GF-D8 (cell line): Measurements from ENCODE around the gene COA1.
"Not testable (repeated sequence)": the region's sequence is repeated elsewhere in the genome, so short reads cannot be mapped to it uniquely, and the experiment has no call there.

Experiments used
- DNase-seq: peaks from one replicate; lab custom pipeline; 2025; lab: John Stamatoyannopoulos, UW

Gene COA1

GRCh38 chr7:43758029-43758821 lies 28.9 kb upstream of the COA1 start, which contains the start of gene BLVRA:
Gene BLVRA (plus strand): TSS chr7:43758680. CDS start chr7:43771159, 12,479 bp downstream.
- no peak for DNase-seq

DNA sequence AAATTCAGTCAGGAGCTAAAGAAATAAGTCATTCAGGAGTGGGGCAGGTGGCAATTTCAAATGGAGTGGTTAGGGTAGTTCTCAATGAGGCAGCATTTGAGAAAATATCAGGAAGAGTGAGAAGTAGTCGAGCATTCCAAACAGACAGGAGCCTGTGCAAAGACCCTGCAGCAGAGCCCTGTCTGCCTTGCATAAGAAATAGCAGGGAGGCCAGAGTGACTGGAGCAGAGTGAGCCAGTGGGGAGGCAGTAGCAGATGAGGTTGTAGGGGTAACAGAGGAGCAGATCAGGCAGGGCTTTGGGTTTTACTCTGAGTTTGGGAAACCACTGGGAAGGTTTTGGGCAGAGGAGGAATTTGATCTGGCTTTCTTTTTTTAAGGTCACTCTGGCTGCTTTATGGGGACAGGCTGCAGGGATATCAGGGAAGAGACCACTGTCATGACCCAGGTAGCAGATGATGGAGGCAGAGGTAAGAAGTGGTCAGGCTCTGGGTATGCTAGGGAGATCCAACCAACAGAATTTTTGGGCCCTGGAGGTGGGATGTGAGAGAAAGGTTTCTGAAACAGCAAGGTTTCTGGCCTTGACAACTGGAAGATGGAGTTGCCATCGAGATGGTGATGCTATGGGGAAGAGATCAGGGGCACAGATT lies 27.9 kb upstream of the COA1 start:
- no peak for DNase-seq

- no peak for DNase-seq
These were observed 27.2 kb upstream of the COA1 start for GRCh38 chr7:43756368-43757072.

DNA sequence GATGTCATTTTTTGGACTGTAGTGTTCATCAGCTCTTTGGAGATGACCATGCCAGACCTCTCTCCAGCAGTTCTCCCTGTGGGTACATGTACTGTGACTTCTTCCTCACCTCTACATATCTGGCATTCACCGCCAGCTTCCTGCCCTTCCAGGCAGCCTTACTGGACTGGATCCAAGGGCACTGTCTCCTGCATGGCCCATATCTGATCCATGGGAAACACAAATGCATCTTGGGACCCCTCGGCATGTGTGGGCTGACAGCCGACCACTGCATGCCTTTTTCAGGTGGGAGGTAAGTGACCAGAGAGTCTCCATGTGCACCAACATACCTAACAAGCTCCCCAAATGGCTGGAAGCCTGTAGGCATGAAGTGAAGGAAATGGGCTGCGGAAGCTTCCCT lies 25.3 kb upstream of the COA1 start:
- no peak for DNase-seq

DNA sequence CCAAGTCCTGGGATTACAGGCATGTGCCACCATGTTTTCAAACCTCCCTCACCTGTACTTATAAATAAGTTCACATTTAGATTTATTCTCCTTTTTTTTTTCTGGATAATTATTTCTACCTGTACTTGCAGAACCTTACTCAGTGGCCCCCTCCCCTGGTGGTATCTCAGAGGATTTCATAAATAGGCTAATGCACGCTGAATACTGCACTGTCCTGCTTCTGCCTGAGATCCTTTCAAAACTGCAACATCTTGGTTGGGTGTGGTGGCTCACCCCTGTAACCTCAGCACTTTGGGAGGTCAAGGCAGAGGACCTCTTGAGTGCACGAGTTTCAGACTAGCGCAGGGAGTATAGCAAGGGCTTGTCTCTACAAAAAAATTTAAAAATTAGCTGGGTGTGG lies 24.5 kb upstream of the COA1 start:
- no peak for DNase-seq

DNA sequence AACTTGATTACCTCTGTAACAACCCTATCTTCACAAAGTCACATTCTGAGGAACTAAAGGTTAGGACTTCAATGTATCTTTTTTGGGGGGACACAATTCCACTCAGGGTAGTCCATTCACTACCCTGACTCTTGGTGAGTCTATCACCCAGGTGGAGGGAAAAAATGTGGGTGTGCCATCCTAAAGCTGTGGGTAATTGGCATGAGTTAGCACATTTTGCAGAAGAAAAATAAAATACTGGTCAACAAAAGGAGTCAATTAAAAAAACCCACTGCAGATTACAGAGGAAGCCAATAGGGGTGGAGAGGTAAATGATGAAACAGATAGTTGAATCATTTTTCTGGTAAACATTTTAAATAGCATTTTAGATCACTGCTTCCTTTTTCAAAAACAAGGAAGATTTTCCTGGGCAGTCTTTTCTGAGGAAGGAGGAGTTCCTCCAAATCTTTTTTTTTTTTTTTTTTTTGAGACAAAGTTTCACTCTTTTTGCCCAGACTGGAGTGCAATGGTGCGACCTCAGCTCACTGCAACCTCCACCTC lies 24.0 kb upstream of the COA1 start:
- DNase-seq = no peak

- no peak for DNase-seq
These were observed 23.1 kb upstream of the COA1 start for GRCh38 chr7:43752411-43752810.

- no peak for DNase-seq
These were observed 20.9 kb upstream of the COA1 start for GRCh38 chr7:43750016-43750887.

- no peak for DNase-seq
These were observed 20.1 kb upstream of the COA1 start for GRCh38 chr7:43749383-43749940.

DNA sequence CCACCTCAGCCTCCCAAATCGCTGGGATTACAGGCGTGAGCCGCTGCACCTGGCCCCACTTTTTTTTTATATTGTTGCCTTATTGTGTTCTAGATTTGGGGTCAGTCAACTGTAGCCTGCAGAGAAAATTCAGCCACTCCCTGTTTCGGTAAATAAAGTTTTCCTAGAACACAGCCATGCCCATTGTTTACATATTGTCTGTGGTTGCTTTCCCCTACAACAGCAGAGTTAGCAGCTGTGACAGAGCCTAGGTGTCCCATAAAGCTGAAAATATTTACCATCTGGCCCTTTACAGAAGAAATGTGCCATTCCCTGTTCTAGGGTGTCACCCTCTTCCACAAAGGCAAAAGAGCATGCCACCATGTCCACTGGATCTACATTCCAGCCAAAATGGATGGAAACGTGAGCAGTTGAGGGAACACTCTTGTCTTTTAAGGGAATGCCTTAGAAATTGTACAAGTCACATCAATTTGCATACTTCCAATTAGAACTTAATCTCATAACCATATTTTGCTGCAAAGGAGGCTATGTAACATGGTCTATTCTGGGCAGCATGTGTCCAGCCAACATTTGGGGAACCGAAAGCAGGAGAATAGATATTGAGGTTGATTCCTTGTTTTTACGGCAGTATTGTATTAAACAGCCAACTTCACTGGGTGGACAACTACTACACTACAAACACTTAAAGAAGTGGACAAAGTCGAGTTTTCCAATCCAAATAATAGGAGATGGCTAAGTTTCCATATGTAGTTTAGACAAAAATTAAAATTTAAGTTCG lies 18.2 kb upstream of the COA1 start:
- DNase-seq = no peak

DNA sequence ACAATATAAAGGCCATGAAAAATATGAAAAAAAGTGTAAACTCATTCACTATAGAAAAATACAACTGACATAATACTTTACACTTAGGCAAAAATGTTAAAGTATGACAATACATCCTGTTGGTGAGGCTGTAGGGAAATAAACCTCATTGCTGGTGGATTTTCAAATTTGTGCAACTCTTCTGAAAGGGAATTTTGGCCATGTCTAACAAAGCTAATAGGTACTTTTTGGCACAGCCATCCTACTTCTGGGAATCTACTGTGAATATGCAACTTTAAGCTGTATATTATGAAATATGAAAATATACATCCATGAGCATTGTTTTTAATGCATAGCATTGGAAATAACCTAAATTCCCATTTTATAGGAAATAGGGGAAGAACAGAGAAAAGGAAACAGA lies 13.4 kb upstream of the COA1 start:
- DNase-seq = no peak

GRCh38 chr7:43737467-43738127 lies 8.3 kb upstream of the COA1 start:
- DNase-seq = no peak

DNA sequence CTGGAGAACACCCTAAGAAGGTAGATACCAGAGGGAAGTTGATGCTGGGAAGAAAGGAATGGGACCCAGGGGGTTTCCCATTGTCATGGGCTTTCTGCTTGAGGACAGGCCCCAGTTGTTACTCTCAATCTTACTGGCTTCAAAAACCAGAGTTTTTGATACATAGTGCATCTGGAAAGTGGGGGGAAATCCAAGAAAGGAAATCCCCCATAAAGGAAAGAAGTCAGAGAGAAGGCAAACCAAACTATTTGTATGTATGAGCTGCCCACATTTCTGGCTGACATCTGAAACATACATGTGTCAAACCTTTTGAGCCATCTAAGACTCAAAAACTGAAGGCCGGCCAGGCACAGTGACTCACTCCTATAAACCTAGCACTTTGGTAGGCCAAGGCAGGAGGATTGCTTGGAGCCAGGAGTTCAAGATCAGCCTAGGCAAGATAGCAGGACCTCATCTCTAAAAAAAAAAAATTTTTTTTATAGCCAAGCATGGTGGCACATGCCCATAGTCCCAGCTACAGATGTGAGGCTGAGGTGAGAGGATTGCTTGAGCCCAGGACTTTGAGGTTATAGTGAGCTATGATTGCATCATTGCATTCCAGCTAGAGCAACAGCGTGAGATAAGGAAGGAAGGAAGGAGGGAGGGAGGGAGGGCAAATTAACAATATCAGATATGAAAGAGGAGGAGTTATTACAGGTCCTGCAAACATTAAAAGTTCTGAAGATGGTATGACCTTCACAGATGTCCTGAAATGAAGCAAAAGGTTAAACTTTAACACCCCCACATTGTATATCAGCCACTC lies 6.7 kb upstream of the COA1 start:
- peak; percentile 64 for DNase-seq

GRCh38 chr7:43735403-43735801 lies 6.1 kb upstream of the COA1 start:
- DNase-seq = no peak

DNA sequence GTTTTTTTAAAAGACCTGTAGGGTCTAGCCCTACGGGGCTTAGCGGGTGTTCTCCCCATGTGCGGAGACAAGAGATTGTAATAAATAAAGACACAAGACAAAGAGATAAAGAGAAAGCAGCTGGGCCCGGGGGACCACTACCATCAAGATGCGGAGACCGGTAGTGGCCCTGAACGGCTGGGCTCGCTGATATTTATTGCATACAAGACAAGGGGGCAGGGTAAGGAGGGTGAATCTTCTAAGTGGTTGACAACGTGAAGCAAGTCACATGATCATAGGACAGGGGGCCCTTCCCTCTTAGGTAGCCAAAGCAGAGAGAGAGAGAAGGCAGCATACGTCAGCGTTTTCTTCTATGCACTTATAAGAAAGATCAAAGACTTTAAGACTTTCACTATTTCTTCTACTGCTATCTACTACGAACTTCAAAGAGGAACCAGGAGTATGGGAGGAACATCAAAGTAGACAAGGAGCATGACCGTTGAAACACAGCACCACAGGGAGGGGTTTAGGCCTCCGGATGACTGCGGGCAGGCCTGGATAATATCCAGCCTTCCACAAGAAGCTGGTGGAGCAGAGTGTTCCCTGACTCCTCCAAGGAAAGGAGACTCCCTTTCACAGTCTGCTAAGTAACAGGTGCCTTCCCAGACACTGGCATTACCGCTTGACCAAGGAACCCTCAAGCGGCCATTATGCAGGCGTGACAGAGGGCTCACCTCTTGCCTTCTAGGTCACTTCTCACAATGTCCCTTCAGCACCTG lies 5.4 kb upstream of the COA1 start:
- not testable (repeated sequence) for DNase-seq

- not testable (repeated sequence) for DNase-seq
These were observed 2.2 kb upstream of the COA1 start for GRCh38 chr7:43731494-43731893.

- no peak for DNase-seq
These were observed 563 bp upstream of the COA1 start for GRCh38 chr7:43729924-43730248.

GRCh38 chr7:43727494-43727893 lies 1.8 kb downstream of the COA1 start:
- no peak for DNase-seq

DNA sequence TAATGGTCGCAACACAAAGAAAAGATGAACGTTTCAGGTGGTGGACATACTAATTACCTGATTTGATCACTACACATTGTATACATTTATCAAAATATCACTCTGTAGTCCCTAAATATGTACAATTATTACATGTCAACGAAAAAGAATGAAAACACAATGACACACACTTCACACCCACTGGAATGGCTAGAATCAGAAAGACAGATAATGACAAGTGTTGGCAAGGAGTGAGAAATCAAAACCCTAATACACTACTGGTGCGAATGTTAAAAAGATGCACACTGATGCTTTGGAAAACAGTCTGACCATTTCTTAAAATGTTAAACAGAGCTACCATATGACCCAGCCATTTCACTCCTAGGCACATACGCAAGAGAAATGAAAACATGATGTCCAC lies 2.3 kb downstream of the COA1 start:
- DNase-seq = no peak
